ENCODE data around the gene DUSP7. TPM values are rescaled to one million over a fixed set of nuclear protein-coding genes. Genes with fewer than 3 reads are reported as not detected.
"Not testable (repeated sequence)": the region's sequence is repeated elsewhere in the genome, so short reads cannot be mapped to it uniquely, and the experiment has no call there.

DUSP7 gene
- total RNA-seq, 1 donor from 2014 or later: 37.4 TPM

- H3K36me3 Mint-ChIP-seq (ENCODE audit: low read depth); DNase-seq (ENCODE audit: low spot score); H3K27ac Mint-ChIP-seq; H3K4me3 Mint-ChIP-seq; H3K27me3 Mint-ChIP-seq (ENCODE audit: insufficient read depth); intact Hi-C loops (cut with micrococcal nuclease); H3K9me3 Mint-ChIP-seq; H3K4me1 Mint-ChIP-seq (ENCODE audit: low read depth): not testable (repeated sequence)
These were observed 22.6 kb downstream of the DUSP7 start for GRCh38 chr3:52033748-52034147.

GRCh38 chr3:52032702-52033408, 23.5 kb downstream of the DUSP7 start:
- Mint-ChIP-seq H3K27me3 (ENCODE audit: insufficient read depth) (no peaks in the 10 kb centered on the region), H3K27ac (no peak overlapping the region), H3K36me3 (ENCODE audit: low read depth) (no peaks in the 10 kb centered on the region), H3K4me3 (no peak overlapping the region), H3K4me1 (ENCODE audit: low read depth) (no peaks in the 10 kb centered on the region), H3K9me3 (no peaks in the 10 kb centered on the region)
- DNase-seq (ENCODE audit: low spot score): no peak
- intact Hi-C loops (cut with micrococcal nuclease): no loop called here

GRCh38 chr3:52031896-52032295, 24.5 kb downstream of the DUSP7 start:
- H3K27me3 Mint-ChIP-seq (ENCODE audit: insufficient read depth): no peaks in the 10 kb centered on the region
- no peaks in the 10 kb centered on the region for H3K36me3 Mint-ChIP-seq (ENCODE audit: low read depth)
- no peaks in the 10 kb centered on the region for H3K9me3 Mint-ChIP-seq
- intact Hi-C loops (cut with micrococcal nuclease): no loop called here
- no peak for DNase-seq (ENCODE audit: low spot score)
- no peak overlapping the region for H3K4me3 Mint-ChIP-seq
- H3K4me1 Mint-ChIP-seq (ENCODE audit: low read depth): no peaks in the 10 kb centered on the region
- no peak overlapping the region for H3K27ac Mint-ChIP-seq

- Mint-ChIP-seq H3K36me3 (ENCODE audit: low read depth) (no peaks in the 10 kb centered on the region), H3K27ac (no peak overlapping the region), H3K9me3 (no peaks in the 10 kb centered on the region), H3K4me1 (ENCODE audit: low read depth) (no peaks in the 10 kb centered on the region), H3K27me3 (ENCODE audit: insufficient read depth) (peaks cover 2% of the 10 kb centered on the region), H3K4me3 (no peak overlapping the region)
- DNase-seq (ENCODE audit: low spot score): no peak
- intact Hi-C loops (cut with micrococcal nuclease): no loop called here
These were observed 25.6 kb downstream of the DUSP7 start for GRCh38 chr3:52030714-52031310.

- Mint-ChIP-seq H3K4me3 (no peak overlapping the region), H3K27me3 (ENCODE audit: insufficient read depth) (peaks cover 4% of the 10 kb centered on the region), H3K36me3 (ENCODE audit: low read depth) (no peaks in the 10 kb centered on the region), H3K27ac (no peak overlapping the region), H3K4me1 (ENCODE audit: low read depth) (no peaks in the 10 kb centered on the region), H3K9me3 (no peaks in the 10 kb centered on the region)
- DNase-seq (ENCODE audit: low spot score): no peak
- intact Hi-C loops (cut with micrococcal nuclease): no loop called here
These were observed 26.8 kb downstream of the DUSP7 start for GRCh38 chr3:52029535-52029934.

- H3K4me1 Mint-ChIP-seq (ENCODE audit: low read depth): no peaks in the 10 kb centered on the region
- no peak for DNase-seq (ENCODE audit: low spot score)
- intact Hi-C loops (cut with micrococcal nuclease): no loop called here
- no peak overlapping the region for H3K27ac Mint-ChIP-seq
- H3K36me3 Mint-ChIP-seq (ENCODE audit: low read depth): no peaks in the 10 kb centered on the region
- H3K9me3 Mint-ChIP-seq: no peaks in the 10 kb centered on the region
- H3K4me3 Mint-ChIP-seq: no peak overlapping the region
- peaks cover 5% of the 10 kb centered on the region for H3K27me3 Mint-ChIP-seq (ENCODE audit: insufficient read depth)
These were observed 27.3 kb downstream of the DUSP7 start for GRCh38 chr3:52029053-52029452.

- no peak for DNase-seq (ENCODE audit: low spot score)
- Mint-ChIP-seq H3K4me1 (ENCODE audit: low read depth) (no peaks in the 10 kb centered on the region), H3K9me3 (no peaks in the 10 kb centered on the region), H3K27ac (no peak overlapping the region), H3K27me3 (ENCODE audit: insufficient read depth) (peaks cover 5% of the 10 kb centered on the region), H3K36me3 (ENCODE audit: low read depth) (no peaks in the 10 kb centered on the region), H3K4me3 (no peak overlapping the region)
- intact Hi-C loops (cut with micrococcal nuclease): no loop called here
These were observed 27.8 kb downstream of the DUSP7 start for GRCh38 chr3:52028572-52028971.

GRCh38 chr3:52026041-52026440, 30.3 kb downstream of the DUSP7 start:
- Mint-ChIP-seq H3K9me3 (no peaks in the 10 kb centered on the region), H3K36me3 (ENCODE audit: low read depth) (no peaks in the 10 kb centered on the region), H3K27ac (no peak overlapping the region), H3K4me3 (no peak overlapping the region), H3K27me3 (ENCODE audit: insufficient read depth) (peaks cover 5% of the 10 kb centered on the region), H3K4me1 (ENCODE audit: low read depth) (no peaks in the 10 kb centered on the region)
- intact Hi-C loops (cut with micrococcal nuclease): no loop called here
- DNase-seq (ENCODE audit: low spot score): no peak

GRCh38 chr3:52025453-52025852, 30.9 kb downstream of the DUSP7 start:
- DNase-seq (ENCODE audit: low spot score): no peak
- Mint-ChIP-seq H3K27me3 (ENCODE audit: insufficient read depth) (peaks cover 5% of the 10 kb centered on the region), H3K4me3 (no peak overlapping the region), H3K4me1 (ENCODE audit: low read depth) (no peaks in the 10 kb centered on the region), H3K9me3 (no peaks in the 10 kb centered on the region), H3K27ac (no peak overlapping the region), H3K36me3 (ENCODE audit: low read depth) (no peaks in the 10 kb centered on the region)
- intact Hi-C loops (cut with micrococcal nuclease): no loop called here

- H3K27me3 Mint-ChIP-seq (ENCODE audit: insufficient read depth): peaks cover 5% of the 10 kb centered on the region
- no peak for DNase-seq (ENCODE audit: low spot score)
- intact Hi-C loops (cut with micrococcal nuclease): no loop called here
- H3K36me3 Mint-ChIP-seq (ENCODE audit: low read depth): no peaks in the 10 kb centered on the region
- H3K4me3 Mint-ChIP-seq: no peak overlapping the region
- no peaks in the 10 kb centered on the region for H3K9me3 Mint-ChIP-seq
- H3K4me1 Mint-ChIP-seq (ENCODE audit: low read depth): no peaks in the 10 kb centered on the region
- H3K27ac Mint-ChIP-seq: no peak overlapping the region
These were observed 31.5 kb downstream of the DUSP7 start for GRCh38 chr3:52024765-52025452.

- no peaks in the 10 kb centered on the region for H3K9me3 Mint-ChIP-seq
- H3K27ac Mint-ChIP-seq: no peak overlapping the region
- H3K4me3 Mint-ChIP-seq: no peak overlapping the region
- H3K36me3 Mint-ChIP-seq (ENCODE audit: low read depth): no peaks in the 10 kb centered on the region
- H3K27me3 Mint-ChIP-seq (ENCODE audit: insufficient read depth): peaks cover 5% of the 10 kb centered on the region
- intact Hi-C loops (cut with micrococcal nuclease): no loop called here
- no peaks in the 10 kb centered on the region for H3K4me1 Mint-ChIP-seq (ENCODE audit: low read depth)
- DNase-seq (ENCODE audit: low spot score): no peak
These were observed 32.3 kb downstream of the DUSP7 start for GRCh38 chr3:52023860-52024764.

GRCh38 chr3:52023101-52023770, 33.1 kb downstream of the DUSP7 start:
- no peaks in the 10 kb centered on the region for H3K36me3 Mint-ChIP-seq (ENCODE audit: low read depth)
- H3K4me1 Mint-ChIP-seq (ENCODE audit: low read depth): no peaks in the 10 kb centered on the region
- H3K4me3 Mint-ChIP-seq: no peak overlapping the region
- no peaks in the 10 kb centered on the region for H3K9me3 Mint-ChIP-seq
- intact Hi-C loops (cut with micrococcal nuclease): no loop called here
- no peak overlapping the region for H3K27ac Mint-ChIP-seq
- no peak for DNase-seq (ENCODE audit: low spot score)
- peaks cover 5% of the 10 kb centered on the region for H3K27me3 Mint-ChIP-seq (ENCODE audit: insufficient read depth)
